ENCODE measurements around the gene MUC4.
A peak's percentile ranks its signal among the peaks of the same experiment; 100 is the strongest.
"Not testable (repeated sequence)": the region's sequence is repeated elsewhere in the genome, so short reads cannot be mapped to it uniquely, and the experiment has no call there.

The MUC4 gene

DNA sequence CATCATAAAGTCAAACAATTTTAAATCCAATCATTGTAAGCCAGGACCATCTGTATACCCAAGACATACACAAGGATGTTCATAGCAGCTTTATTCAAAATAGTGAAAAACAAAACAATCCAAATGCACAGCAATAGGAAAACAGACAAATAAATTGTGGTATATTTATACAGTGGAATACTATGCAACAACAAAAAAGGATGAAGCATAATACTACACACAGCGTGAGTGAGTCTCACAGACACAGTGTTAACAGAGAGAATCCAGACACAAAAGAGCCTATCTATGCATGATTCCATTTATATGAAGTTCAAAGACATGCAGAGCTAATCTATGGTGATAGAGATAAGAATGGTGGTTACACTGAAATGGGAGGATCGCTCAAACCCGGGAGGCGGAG lies 96.6 kb downstream of the MUC4 start:
- peak; percentile 7 for DNase-seq (ENCODE audit: low spot score)

DNA sequence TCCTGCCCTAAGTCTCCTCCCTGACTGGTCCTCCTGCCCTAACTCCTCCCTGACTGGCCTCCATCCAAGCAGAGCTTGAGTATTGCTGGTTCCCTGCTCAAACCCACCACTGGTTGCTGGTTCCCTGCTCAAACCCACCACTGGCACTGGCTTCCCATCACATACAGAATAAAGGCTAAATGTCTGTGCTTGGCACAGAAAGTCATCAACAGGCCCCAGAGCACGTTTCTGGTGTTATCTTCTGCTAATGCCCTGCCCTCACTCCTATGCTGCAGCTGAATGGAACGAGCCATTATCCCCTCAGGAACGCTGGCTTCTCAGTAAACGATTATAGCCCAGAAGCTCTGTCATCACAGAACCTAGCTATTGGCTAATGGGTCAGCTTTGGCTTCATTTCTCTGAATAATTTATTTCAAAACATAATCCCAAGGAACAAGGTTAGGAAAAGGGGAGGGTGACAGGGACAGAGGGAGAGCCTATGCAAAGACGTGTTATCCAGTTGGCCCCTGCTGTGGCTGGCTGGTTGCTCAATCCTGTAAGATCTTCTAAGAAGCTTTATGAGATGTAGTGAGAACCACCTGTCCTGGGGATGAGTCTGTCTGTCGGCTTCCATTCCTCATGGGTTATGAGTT lies 97.2 kb downstream of the MUC4 start:
- DNase-seq (ENCODE audit: low spot score), result no peak

DNA sequence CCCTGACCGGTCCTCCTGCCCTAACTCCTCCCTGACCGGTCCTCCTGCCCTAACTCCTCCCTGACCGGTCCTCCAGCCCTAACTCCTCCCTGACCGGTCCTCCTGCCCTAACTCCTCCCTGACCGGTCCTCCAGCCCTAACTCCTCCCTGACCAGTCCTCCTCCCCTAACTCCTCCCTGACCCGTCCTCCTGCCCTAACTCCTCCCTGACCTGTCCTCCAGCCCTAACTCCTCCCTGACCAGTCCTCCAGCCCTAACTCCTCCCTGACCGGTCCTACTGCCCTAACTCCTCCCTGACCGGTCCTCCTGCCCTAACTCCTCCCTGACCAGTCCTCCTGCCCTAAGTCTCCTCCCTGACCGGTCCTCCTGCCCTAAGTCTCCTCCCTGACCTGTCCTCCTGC lies 98.6 kb downstream of the MUC4 start:
- not testable (repeated sequence) for DNase-seq (ENCODE audit: low spot score)

DNA sequence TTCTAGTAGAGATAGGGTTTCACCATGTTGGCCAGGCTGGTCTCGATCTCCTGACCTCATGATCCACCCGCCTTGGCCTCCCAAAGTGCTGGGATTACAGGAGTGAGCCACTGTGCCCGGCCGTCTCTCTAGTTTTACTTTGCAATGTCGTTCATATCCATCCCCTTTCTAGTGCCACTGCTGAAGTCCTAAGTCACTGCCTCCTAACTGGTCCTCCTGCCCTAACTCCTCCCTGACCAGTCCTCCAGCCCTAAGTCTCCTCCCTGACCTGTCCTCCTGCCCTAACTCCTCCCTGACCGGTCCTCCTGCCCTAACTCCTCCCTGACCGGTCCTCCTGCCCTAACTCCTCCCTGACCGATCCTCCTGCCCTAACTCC lies 99.2 kb downstream of the MUC4 start:
- not testable (repeated sequence) for DNase-seq (ENCODE audit: low spot score)

DNA sequence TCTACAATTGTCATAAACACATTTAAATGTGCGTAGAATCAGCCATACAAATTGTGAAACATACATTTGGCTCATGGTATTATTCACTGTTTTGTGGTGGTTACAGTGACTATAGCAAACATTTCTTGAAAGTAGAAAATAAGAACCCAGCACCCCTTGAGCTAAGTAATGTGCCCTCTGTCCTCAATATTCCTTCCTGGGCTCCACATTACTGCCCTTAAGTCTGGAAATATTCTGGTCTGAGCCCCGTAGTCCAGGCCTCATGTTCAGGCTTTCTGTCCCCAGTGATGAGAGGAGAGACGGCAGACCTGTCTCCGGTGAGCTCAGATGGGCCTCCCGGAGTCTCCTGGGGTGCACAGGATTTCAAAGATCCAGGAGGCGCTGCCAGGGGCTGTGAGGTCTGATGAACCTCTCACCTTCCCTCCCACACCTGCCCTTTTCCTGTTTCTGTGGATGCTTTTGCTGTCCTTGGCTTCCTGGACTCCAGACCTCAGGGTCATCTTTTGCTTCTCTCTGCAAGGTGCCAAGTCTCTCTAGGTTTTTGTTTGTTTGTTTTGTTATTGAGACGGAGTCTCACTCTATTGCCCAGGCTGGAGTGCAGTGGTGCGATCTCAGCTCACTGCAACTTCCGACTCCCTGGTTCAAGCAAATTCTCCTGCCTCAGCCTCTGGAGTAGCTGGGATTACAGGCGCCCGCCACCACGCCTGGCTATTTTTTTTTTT lies 99.8 kb downstream of the MUC4 start:
- DNase-seq (ENCODE audit: low spot score), result no peak

DNA sequence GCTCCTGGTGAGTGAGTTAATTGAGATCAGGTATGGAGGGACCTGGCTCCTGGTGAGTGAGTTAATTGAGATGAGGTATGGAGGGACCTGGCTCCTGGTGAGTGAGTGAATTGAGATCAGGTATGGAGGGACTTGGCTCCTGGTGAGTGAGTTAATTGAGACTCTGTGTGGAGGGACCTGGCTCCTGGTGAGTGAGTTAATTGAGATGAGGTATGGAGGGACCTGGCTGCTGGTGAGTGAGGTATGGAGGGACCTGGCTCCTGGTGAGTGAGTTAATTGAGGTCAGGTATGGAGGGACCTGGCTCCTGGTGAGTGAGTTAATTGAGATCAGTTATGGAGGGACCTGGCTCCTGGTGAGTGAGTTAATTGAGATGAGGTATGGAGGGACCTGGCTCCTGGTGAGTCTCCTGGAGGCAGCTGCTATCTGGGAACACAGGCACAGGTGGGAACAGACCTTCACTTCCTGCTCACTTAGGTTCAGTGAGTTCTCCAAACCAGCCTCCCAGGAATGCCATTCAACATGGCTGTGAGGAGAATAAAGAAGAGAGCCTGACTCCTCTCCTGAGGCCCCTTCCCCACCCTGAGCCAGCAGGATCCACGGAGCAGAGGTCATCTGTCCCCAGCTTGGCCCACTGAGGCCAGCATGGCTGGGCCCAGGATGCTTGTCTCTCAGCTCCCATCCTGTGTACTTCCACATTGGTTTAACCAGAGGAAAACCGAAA lies 100.5 kb downstream of the MUC4 start:
- DNase-seq (ENCODE audit: low spot score), result not testable (repeated sequence)

DNA sequence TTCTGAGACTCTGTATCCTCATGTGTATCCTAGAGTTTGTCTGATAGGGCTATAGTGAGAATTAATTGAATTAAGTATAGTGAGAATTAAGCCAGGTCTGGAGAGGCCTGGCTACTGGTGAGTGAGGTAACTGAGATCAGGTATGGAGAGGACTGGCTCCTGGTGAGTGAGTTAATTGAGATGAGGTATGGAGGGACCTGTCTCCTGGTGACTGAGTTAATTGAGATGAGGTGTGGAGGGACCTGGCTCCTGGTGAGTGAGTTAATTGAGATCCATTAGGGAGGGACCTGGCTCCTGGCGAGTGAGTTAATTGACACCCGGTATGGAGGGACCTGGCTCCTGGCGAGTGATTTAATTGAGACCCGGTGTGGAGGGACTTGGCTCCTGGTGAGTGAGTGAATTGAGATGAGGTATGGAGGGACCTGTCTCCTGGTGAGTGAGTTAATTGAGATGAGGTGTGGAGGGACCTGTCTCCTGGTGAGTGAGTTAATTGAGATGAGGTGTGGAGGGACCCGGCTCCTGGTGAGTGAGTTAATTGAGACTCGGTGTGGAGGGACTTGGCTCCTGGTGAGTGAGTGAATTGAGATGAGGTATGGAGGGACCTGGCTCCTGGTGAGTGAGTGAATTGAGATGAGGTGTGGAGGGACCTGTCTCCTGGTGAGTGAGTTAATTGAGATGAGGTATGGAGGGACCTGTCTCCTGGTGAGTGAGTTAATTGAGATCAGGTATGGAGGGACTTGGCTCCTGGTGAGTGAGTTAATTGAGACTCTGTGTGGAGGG lies 101.4 kb downstream of the MUC4 start:
- DNase-seq (ENCODE audit: low spot score), result peak; percentile 9

DNA sequence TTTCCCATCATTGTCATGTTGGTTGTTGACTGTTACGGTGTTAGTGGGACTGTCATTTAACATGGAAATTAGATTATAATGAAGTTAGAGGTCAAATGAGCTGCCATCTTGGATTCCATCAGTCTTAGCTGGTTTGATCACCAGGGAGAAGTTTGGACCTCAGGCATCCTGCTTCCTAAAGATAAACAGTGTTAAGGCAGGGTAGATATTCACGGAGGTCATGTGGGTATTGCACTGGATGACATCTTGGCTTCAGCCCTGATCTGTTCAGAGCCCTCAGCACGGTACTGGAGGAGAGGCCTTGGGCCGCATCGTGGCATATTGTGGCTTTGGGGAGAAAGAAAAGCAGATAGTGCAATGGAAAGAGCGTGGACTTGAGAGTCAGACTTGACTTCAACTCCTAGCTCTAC lies 102.0 kb downstream of the MUC4 start:
- DNase-seq (ENCODE audit: low spot score), result no peak

DNA sequence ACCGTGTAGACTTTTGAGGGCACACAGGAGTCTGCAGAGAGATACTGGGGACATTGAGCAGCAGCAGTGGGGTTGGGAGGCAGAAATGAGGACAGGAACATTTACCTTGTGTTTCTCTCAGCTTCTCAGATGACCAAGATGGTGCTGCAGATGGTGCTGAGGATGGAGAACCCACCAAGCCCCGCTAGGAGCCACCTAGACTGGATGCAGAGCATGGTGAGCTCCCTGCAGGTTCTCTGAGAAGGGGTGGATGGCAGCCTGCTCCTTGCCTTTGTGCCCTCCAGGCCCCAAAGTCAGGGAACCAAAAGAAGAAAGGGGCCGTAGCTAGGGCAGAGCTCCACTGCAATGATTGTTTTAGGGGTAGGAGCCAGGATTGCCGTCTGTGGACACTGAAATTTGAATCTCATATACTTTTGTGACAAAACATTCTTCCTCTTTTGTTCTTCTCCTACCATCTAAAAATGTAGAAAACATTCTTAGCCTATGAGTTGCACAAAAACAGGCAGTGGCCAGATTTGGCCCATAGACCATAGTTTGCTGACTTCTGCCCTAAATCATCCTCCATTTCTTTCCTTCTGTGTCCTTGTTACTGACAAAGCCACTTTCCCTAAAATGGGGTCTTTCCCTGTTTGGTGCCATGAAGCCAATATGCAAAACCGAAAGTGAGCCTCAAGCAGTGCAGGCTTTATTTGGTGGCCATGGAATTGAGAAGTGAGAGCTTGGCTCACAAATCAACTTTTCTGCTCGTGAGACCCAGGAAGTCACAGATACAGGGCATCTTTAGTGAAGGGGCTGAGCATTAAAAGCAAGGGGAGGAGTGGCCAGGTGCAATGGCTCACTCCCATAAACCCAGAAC lies 102.9 kb downstream of the MUC4 start:
- DNase-seq (ENCODE audit: low spot score), result no peak

DNA sequence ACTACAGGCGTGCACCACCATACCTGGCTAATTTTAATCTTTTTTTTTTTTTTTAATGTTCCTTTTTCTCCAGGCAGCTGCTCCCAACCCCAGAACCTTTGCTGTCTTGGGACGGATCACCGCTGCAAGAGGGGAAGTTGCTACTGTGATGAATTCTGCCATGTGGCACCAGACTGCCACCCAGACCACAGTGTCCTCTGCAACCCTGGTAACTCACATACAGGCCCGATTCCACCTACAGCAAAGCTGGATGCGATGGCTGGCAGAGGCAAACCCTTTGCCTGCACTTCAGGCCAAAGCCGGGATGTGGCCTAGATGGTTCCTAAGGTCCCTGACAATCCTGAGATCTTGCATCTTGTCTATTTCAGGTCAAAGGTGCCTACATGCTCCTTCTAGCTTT lies 103.7 kb downstream of the MUC4 start:
- DNase-seq (ENCODE audit: low spot score), result no peak

DNA sequence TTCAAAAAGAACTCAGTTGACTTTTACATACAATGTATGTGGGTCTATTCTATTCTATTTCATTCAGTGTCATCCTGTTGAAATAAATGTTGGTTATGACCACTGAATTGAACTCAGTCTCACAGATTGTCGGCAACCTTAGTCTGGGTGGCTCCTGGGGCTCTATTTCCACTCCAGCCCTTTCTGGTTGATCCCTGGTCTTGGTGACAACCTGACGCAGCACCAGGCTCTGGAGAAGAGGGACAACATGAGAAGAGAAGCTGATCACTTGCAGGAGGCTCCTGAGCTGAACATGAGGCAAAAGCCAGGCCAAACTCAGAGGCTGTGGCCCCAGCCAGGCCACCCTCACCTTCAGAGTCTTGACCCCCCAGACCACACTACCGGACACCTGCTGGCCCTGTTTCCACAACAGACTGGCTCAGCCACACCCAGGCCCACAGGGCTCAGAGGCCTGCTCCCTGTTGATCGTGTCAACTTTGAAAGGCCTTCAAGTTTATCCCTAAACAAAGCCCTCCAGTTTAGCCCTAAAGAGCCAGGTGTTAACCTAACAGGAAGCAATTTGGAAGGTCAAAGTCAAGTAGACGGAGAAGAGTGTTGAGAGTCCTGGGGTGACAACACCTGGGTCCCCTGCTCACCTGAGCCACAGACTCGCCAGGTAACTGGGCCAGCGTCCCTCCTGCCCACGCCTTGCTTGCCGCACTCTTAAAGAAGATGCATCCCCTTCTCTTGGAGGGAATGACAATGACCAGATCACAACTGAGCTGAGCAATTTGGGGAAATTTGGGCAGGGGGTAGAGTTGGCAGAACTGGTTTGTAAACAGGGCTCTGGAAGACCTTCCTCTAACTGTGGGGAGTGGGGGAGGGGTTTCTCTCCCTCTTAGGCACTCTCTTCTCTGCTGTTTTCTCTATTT lies 106.4 kb downstream of the MUC4 start:
- DNase-seq (ENCODE audit: low spot score), result no peak

DNA sequence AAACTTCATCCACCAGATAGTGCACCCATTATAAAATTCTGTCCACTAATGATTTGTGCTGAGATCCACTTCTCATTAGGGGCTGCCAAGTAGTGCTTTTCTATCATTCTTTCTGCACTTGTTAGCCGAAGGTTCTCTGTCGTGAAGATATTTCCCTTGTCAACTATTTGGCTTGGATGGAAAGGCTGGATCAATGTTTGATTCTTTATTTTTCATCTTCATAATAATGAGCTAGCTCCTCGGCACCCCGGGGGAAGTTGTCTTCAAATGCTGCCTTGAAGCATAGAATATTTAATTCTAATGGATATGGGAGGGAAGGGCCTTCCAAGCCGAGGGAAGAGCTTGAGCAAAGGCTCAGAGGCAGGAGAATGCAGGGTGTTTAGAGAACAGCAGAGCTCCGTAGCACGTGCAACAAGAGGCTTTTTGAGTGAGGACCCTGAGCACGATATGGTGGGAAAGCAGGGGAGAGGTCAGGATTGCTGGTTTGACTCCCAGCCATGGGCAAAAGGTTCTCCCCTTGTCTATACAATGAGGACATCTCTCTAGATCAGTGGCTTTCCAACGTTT lies 107.2 kb downstream of the MUC4 start:
- DNase-seq (ENCODE audit: low spot score), result no peak

DNA sequence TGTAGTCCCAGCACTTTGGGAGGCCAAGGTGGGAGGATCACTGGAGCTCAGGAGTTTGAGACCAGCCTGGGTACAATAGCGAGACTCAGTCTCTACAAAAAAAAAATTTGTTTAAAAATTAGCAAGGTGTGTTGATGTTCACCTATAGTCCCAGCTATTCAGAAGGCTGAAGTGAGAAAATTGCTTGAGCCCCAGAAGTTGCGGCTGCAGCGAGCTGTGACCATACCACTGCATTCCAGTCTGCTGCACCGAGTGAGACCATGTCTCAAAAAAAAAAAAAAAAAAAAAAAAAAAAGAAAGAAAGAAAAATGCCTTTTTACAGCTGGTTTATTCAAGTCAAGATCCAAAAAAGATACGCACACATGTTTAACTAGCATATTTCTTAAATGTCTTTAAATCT lies 108.0 kb downstream of the MUC4 start:
- no peak for DNase-seq (ENCODE audit: low spot score)

DNA sequence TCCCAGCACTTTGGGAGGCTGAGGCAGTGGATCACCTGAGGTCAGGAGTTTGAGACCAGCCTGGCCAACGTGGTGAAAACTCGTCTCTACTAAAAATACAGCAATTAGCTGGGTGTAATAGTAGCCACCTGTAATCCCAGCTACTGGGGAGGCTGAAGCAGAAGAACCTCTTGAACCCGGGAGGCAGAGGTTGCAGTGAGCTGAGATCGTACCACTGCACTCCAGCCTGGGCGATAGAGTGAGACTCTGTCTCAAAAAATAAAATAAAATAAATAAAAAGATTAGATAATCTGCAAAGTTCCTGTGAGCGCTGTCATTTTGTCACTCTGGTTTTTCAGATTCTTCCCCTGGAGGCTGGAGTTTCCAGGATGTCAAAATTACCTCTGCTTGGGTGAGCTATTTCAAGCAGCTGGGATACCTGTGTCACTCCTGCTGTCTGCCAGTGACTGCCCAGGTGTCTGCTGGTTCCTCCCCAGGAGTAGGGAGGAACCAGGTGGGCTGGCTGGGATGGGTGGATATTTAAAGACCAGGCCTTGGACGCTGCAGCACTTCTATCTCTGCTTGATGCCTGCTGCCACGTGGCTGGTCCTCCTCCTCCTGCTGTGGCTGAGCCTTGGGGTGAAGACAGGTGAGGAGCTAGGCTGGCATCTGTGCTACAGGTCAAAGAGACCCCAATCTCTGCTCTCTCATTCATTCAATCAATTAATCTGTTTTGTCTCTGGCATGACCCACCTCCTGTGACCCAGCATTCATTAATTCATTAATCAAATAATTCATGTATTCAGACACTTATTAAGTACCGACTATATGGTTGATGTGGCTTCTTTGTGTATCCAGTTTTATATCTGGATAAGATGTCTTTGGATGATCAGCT lies 110.5 kb downstream of the MUC4 start:
- DNase-seq (ENCODE audit: low spot score), result no peak

DNA sequence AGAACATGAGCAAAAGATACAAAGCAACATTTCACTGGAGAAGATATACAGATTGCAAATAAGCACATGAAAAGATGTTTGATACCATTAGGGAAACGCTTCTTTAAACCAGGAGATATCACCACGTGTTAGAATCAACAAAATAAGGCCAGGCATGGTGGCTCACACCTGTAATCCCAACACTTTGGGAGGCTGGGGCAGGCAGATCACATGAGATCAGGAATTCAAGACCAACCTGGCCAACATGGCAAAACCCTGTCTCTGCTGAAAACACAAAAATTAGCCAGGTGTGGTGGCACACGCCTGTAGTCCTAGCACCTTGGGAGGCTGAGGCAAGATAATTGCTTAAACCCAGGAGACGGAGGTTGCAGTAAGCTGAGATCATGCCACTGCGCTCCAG lies 111.4 kb downstream of the MUC4 start:
- no peak for DNase-seq (ENCODE audit: low spot score)

DNA sequence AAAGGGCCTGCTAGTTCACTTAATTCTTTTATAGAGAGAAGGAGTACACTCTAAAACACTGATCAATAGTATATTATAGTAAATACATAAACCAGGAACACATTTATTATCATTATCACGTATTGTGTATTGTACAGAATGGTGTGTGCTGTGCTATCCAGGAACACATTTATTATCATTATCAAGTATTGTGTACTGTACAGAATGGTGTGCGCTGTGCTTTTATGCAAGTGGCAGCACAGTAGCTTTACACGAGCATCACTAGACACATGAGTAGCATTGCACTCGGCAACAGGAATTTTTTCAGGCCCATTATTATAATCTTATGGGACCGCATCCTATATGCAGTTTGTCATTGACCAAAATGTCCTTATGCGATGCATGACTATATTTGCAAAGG lies 111.9 kb downstream of the MUC4 start:
- DNase-seq (ENCODE audit: low spot score), result no peak

DNA sequence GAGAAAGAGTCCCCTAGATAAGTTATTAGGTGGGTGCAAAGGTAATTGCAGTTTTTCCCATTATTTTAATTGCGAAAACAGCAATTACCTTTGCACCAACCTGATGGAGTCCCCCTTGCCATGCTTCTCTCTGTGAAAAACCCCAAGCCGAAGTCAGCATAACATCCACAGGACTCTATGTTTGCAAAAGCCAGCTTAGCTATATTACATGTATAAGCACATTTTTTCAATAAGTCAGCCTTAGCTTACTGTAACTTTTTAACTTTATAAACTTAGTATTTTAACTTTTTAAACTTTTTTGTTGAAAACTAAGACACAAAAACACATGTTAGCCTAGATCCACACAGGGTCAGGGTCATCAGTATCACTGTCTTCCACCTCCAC lies 112.3 kb downstream of the MUC4 start:
- no peak for DNase-seq (ENCODE audit: low spot score)

DNA sequence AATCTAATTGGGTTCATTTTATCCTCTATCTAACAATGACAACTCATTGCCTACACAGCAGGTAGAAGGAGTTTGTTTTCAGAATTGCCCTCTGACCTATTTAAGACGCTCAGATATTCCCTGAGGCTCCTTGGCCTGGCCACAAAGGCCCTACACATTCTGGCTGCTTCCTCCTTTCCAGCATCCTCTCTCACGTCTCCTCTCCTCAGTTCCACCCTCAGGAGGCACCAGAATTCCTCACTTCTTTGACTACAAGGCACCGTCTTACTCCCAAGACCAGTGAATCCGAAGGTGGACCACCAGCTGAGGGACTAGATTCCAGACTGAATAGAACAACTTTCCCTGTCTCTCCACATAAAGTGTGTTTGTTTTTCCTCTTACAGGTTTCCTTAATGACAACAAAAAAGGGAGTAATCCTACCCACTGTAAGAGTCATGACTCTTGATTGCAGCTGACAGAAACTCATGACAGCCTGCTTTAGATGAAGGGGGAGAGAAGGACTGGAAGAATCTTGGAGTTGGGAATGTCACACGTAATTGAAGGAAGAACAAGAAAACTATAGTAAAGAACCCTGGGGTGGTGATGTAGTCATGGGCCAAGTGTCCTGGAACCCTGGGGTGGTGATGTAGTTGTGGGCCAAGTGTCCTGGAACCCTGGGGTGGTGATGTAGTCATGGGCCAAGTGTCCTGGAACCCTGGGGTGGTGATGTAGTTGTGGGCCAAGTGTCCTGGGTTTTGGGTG lies 112.9 kb downstream of the MUC4 start:
- DNase-seq (ENCODE audit: low spot score), result no peak

DNA sequence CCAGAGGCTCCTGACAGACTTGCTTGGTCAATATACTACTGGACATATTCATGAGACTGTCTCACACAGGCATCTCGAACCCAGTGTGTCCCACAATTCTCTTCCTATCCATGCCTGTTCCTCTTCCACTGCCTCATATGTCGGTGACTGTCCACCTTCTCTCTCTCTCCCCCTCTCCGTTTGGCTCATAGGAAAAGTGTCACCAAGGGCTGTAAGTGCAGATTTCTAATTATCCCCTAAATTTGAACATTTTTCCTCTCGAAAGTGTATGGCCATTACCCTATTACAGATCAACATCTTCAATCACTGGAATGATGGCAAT lies 113.4 kb downstream of the MUC4 start:
- DNase-seq (ENCODE audit: low spot score), result no peak

Measured in hematopoietic multipotent progenitor cell treated with erythropoietin and hydrocortisone succinate and interleukin-3 and kit ligand, for 17 days (in vitro differentiated cells).